ENCODE measurements around the gene LAMTOR3. TPM values are rescaled to one million over a fixed set of nuclear protein-coding genes. Genes with fewer than 3 reads are reported as not detected.

Gene LAMTOR3
- total RNA-seq, 4 donors from 2014 or later = 22.6 to 50.3 (median 44.5) TPM

DNA sequence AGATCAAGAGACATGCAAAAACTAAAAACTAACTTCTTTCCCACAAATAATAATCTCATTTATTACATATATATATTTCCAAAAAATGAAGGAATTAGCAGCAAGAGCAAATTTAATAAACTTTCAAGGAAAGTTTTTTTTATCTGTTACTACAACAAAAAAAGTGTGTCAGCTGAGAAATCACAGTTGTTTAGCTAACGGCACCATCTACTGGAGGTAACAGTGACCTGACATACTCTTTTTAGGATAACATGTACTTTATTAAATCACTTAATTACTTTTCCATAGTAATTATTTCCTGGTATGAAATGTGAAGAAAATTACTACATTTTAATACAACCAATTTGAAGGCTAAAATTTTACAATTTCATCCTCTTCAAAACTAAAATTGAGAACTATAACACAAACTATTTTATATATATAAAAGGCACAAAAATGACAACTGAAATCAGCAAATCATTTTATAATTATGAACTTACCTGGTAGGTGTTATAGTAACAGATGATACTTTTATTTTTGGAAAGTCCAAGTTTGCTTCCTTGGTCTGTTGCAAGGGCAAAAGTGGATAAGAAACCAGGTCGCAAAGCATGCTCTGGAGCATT lies 9.1 kb downstream of the LAMTOR3 start:
- Histone ChIP-seq H3K4me3 (no peak overlapping the region), H3K4me1 (peaks cover 12 to 31% (median 28%) of the 10 kb centered on the region in 4 donors), H3K9me3 (no peaks in the 10 kb centered on the region), H3K27ac (replicated peaks in 1 of 4) (peak overlapping the region in 1 of 4 donors; percentile 13), H3K36me3 (peaks cover 18 to 59% (median 38%) of the 10 kb centered on the region in 4 donors), H3K27me3 (no peaks in the 10 kb centered on the region)
- no peak for DNase-seq (ENCODE audit: extremely low spot score)
- TF ChIP-seq, protein P1, sequence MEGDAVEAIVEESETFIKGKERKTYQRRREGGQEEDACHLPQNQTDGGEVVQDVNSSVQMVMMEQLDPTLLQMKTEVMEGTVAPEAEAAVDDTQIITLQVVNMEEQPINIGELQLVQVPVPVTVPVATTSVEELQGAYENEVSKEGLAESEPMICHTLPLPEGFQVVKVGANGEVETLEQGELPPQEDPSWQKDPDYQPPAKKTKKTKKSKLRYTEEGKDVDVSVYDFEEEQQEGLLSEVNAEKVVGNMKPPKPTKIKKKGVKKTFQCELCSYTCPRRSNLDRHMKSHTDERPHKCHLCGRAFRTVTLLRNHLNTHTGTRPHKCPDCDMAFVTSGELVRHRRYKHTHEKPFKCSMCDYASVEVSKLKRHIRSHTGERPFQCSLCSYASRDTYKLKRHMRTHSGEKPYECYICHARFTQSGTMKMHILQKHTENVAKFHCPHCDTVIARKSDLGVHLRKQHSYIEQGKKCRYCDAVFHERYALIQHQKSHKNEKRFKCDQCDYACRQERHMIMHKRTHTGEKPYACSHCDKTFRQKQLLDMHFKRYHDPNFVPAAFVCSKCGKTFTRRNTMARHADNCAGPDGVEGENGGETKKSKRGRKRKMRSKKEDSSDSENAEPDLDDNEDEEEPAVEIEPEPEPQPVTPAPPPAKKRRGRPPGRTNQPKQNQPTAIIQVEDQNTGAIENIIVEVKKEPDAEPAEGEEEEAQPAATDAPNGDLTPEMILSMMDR (IDR thresholded peaks at IDR 0.05) = peak; percentile 53 to 67 (median 62)
- no peak for TF ChIP-seq EP300 (IDR thresholded peaks at IDR 0.05)
- TF ChIP-seq POLR2AphosphoS5 (IDR thresholded peaks at IDR 0.05) = no peak
- WGBS = 72% methylated on average over 2 of the region's 2 CpGs
- intact Hi-C loops (cut with DNase I) = loop anchor here (5.0 to 10.0 kb wide), 2 partner anchors 160 to 323 kb away; partner anchors contain the start of gene TRMT10A

DNA sequence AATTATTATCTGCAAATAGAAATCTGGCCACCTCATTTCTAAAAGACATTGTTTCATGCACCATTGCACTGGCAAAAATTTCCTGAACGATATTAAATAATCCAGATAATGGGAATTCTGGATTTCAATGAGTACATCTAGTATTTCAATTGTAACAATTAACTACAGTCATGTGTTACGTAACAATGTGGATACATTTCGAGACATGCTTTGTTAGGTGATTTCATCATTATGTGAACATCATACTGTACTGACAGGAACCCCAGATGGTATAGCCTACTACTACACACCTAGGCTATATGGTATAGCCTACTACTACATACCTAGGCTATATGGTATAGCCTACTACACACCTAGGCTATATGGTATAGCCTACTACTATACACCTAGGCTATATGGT lies 14.8 kb downstream of the LAMTOR3 start:
- intact Hi-C loops (cut with DNase I) = no loop called here

DNA sequence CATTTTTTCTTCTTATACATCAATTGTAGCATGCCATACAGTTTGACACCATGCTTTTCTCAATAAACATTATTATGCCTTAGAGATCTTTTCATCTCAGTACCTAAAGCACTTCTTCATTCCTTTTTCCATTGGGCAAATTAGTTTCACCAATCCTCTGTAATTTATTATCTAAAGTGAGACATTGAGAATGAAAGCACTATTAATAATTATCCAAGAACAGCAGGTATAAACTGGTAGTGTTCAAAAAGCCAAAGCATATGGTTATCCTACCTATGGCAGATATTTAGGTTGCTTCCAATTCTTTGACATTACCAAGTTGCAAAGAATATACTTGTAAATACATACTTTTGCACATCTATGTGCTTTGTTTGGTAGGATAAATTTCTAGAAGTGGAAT lies 15.6 kb downstream of the LAMTOR3 start:
- intact Hi-C loops (cut with DNase I) = no loop called here
- Histone ChIP-seq H3K36me3 (peaks cover 29 to 60% (median 49%) of the 10 kb centered on the region in 4 donors), H3K27me3 (no peaks in the 10 kb centered on the region), H3K9me3 (no peaks in the 10 kb centered on the region), H3K4me1 (peaks cover 0 to 10% (median 0%) of the 10 kb centered on the region in 4 donors), H3K27ac (replicated peaks in 1 of 4) (no peak overlapping the region), H3K4me3 (no peak overlapping the region)
- DNase-seq (ENCODE audit: extremely low spot score) = no peak
- TF ChIP-seq POLR2A (IDR thresholded peaks at IDR 0.05; ENCODE audit: low read depth) = no peak
- TF ChIP-seq, protein P1 (IDR thresholded peaks at IDR 0.05) = no peak
- no peak for TF ChIP-seq POLR2AphosphoS5 (IDR thresholded peaks at IDR 0.05)
- no peak for TF ChIP-seq EP300 (IDR thresholded peaks at IDR 0.05)

More for the DNA sequence above, 14.8 kb downstream of the LAMTOR3 start:
- Histone ChIP-seq H3K36me3 (peaks cover 29 to 69% (median 55%) of the 10 kb centered on the region in 4 donors), H3K27me3 (no peaks in the 10 kb centered on the region), H3K4me3 (no peak overlapping the region), H3K4me1 (peaks cover 0 to 10% (median 0%) of the 10 kb centered on the region in 4 donors), H3K27ac (replicated peaks in 1 of 4) (no peak overlapping the region), H3K9me3 (no peaks in the 10 kb centered on the region)
- TF ChIP-seq POLR2AphosphoS5 (IDR thresholded peaks at IDR 0.05) (no peak), EP300 (IDR thresholded peaks at IDR 0.05) (no peak)
- WGBS = 95% methylated on average over 3 of the region's 3 CpGs
- no peak for DNase-seq (ENCODE audit: extremely low spot score)

DNA sequence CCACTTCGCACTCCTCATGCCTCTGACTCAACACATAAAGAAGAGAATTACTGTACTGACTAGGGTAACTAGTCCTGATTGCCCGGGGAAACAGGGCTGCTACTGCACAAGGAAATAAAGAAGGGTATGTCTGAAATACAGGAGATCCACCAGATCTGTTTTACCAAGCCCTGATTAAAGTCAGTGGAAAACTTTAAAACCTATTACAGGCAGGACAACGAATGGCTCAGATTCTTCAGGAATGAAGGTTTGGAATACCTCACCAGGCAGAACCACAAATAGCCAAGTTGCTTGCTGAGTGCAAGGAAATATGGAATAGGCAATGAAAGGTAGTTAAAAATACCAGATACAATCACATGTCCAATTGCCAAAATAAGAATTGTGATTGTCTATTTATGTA lies 17.3 kb downstream of the LAMTOR3 start:
- H3K27ac ChIP-seq (replicated peaks in 1 of 4) = peak overlapping the region in 3 of 4 donors; percentile 26 to 54 (median 39)
- WGBS = 80% methylated on average over 3 of the region's 3 CpGs
- H3K4me3 ChIP-seq = no peak overlapping the region
- intact Hi-C loops (cut with DNase I) = no loop called here
- H3K9me3 ChIP-seq = no peaks in the 10 kb centered on the region
- H3K27me3 ChIP-seq = no peaks in the 10 kb centered on the region
- no peak for DNase-seq (ENCODE audit: extremely low spot score)
- TF ChIP-seq EP300 (IDR thresholded peaks at IDR 0.05) = no peak
- no peak for TF ChIP-seq POLR2AphosphoS5 (IDR thresholded peaks at IDR 0.05)
- no peak for TF ChIP-seq POLR2A (IDR thresholded peaks at IDR 0.05; ENCODE audit: low read depth)
- TF ChIP-seq, protein P1 (IDR thresholded peaks at IDR 0.05) = no peak
- H3K4me1 ChIP-seq = peaks cover 0 to 10% (median 0%) of the 10 kb centered on the region in 4 donors
- H3K36me3 ChIP-seq = peaks cover 28 to 48% (median 43%) of the 10 kb centered on the region in 4 donors

DNA sequence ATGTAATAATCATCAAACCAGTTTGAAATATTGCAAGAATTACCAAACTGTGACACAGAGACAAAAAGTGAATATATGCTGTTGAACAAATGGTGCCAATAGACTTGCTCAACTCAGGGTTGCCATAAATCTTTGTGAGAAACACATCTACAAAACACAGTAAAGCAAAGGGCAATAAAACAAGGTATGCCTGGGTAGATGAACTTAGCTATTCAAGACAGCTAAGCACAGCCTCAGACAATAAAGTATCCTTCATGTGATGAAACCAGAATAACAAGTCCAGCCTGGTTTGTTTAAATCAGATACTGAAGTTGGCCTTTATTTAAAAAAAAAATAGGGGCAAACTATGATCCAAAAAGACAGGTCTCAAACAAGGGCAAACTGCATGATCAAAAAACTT lies 19.2 kb downstream of the LAMTOR3 start:
- H3K27me3 ChIP-seq = no peaks in the 10 kb centered on the region
- intact Hi-C loops (cut with DNase I) = no loop called here
- no peak for DNase-seq (ENCODE audit: extremely low spot score)
- peaks cover 10 to 29% (median 25%) of the 10 kb centered on the region in 4 donors for H3K36me3 ChIP-seq
- no peaks in the 10 kb centered on the region for H3K9me3 ChIP-seq
- H3K4me1 ChIP-seq = peaks cover 0 to 10% (median 0%) of the 10 kb centered on the region in 4 donors
- H3K4me3 ChIP-seq = no peak overlapping the region
- H3K27ac ChIP-seq (replicated peaks in 1 of 4) = no peak overlapping the region
- no peak for TF ChIP-seq POLR2AphosphoS5 (IDR thresholded peaks at IDR 0.05)
- TF ChIP-seq, protein P1 (IDR thresholded peaks at IDR 0.05) = no peak
- no peak for TF ChIP-seq EP300 (IDR thresholded peaks at IDR 0.05)
- no peak for TF ChIP-seq POLR2A (IDR thresholded peaks at IDR 0.05; ENCODE audit: low read depth)

All from esophagus muscularis mucosa (tissue), 4 donors.